PC-3 (cell line): ENCODE data around the gene CALN1. TPM values are rescaled to one million over a fixed set of nuclear protein-coding genes. Genes with fewer than 3 reads are reported as not detected.

Experiments
- ATAC-seq: fragments of 200-7000 bp; cut with Tn5 transposase; 2 replicates; pipeline ENCODE4 v1.9.1; 2020; ENCODE audit warnings: mild to moderate bottlenecking, moderate library complexity
- BruUV-seq: library from RNA; stranded (reverse); fragments of 400-500 nt; replicated peaks from 2 replicates; lab custom pipeline; 2021; lab: Mats Ljungman, UMichigan
- CTCF ChIA-PET: fragments of 300-600 bp; sonication (Branson Sonifier 250); formaldehyde crosslinking; loops from one replicate; lab custom pipeline; 2022; ENCODE audit warnings: antibody characterized with exemption; lab: Charles Lee
- POLR2A ChIA-PET: fragments of 300-600 bp; sonication (Branson Sonifier 250); formaldehyde crosslinking; loops from one replicate; lab custom pipeline; 2022; ENCODE audit warnings: antibody characterized with exemption; ENCODE audit not compliant: unreplicated experiment; lab: Charles Lee
- DNase-seq: peaks from one replicate; pipeline ENCODE4 v3.0.0-alpha.2; 2015
- H2AFZ ChIP-seq: fragments of 300-600 bp; sonication (generic); 2 replicates; pipeline ENCODE4 v1.6.0; 2016; ENCODE audit warnings: antibody characterized with exemption, low read length
- H3F3A ChIP-seq: fragments of 300-600 bp; sonication (generic); one replicate; pipeline ENCODE4 v1.6.0; 2017; ENCODE audit warnings: antibody characterized with exemption, low read length, control low read depth, mild to moderate bottlenecking; ENCODE audit not compliant: unreplicated experiment
- H3K27ac ChIP-seq: fragments of 300-600 bp; sonication (generic); 2 replicates; pipeline ENCODE4 v1.5.1; 2016; ENCODE audit warnings: mild to moderate bottlenecking, low read length
- H3K27me3 ChIP-seq: fragments of 300-600 bp; sonication (generic); 2 replicates; pipeline ENCODE4 v1.6.1; 2016; ENCODE audit warnings: low read length, mixed read lengths
- H3K36me3 ChIP-seq: fragments of 300-600 bp; sonication (generic); 2 replicates; pipeline ENCODE4 v1.6.1; 2016; ENCODE audit warnings: low read depth, mixed run types, low read length, mixed read lengths
- H3K4me1 ChIP-seq: fragments of 300-600 bp; sonication (generic); 2 replicates; pipeline ENCODE4 v1.5.1; 2016; ENCODE audit warnings: low read length; ENCODE audit not compliant: insufficient read depth
- H3K4me2 ChIP-seq: fragments of 300-600 bp; sonication (generic); 2 replicates; pipeline ENCODE4 v1.6.0; 2016; ENCODE audit warnings: low read length
- H3K4me3 ChIP-seq: fragments of 300-600 bp; sonication (generic); 2 replicates; pipeline ENCODE4 v1.5.1; 2016; ENCODE audit warnings: mild to moderate bottlenecking, low read length, mixed read lengths
- H3K79me2 ChIP-seq: fragments of 300-600 bp; sonication (generic); 2 replicates; pipeline ENCODE4 v1.6.1; 2017; ENCODE audit warnings: low read length, mixed read lengths
- H3K9ac ChIP-seq: fragments of 300-600 bp; sonication (generic); 2 replicates; pipeline ENCODE4 v1.6.0; 2016; ENCODE audit warnings: mild to moderate bottlenecking, low read length
- H3K9me2 ChIP-seq: fragments of 300-600 bp; sonication (generic); replicated peaks from 2 replicates; pipeline ENCODE4 v1.6.1; 2016; ENCODE audit warnings: mixed run types, low read length, mixed read lengths
- H3K9me3 ChIP-seq: fragments of 300-600 bp; sonication (generic); 2 replicates; pipeline ENCODE4 v1.6.1; 2016; ENCODE audit warnings: low read length, mixed read lengths
- H4K20me1 ChIP-seq: fragments of 300-600 bp; sonication (generic); 2 replicates; pipeline ENCODE4 v1.6.1; 2016; ENCODE audit warnings: low read length, mixed read lengths
- CTCF ChIP-seq: fragments of 300-600 bp; sonication (generic); conservative IDR thresholded peaks from 2 replicates; pipeline ENCODE4 v1.5.1; 2017; ENCODE audit warnings: antibody characterized with exemption, low read depth, mild to moderate bottlenecking, low read length
- EZH2 ChIP-seq: fragments of 300-600 bp; sonication (generic); IDR thresholded peaks from one replicate; pipeline ENCODE4 v1.6.1; 2017; ENCODE audit warnings: antibody characterized with exemption, mild to moderate bottlenecking, low read length; ENCODE audit not compliant: unreplicated experiment
- EZH2phosphoT487 ChIP-seq: fragments of 300-600 bp; sonication (generic); IDR thresholded peaks from 2 replicates; pipeline ENCODE4 v1.6.1; 2018; ENCODE audit warnings: mild to moderate bottlenecking, antibody characterized with exemption, low read length, borderline replicate concordance
- intact Hi-C: fragments of 100-400 bp; cut with micrococcal nuclease; formaldehyde crosslinking; loops from 2 replicates; pipeline ENCODE4 v1.9.0; 2023
- total RNA-seq: library from RNA; depleted of rRNA; stranded (reverse); fragments of >200 nt; gene quantifications from 2 replicates; pipeline ENCODE4 v1.2.3, GENCODE V29; 2014

CALN1 gene
- total RNA-seq, 1 experiment from 2014 or later: not detected

GRCh38 chr7:72078301-72078700, 333.8 kb downstream of the CALN1 start:
- TF ChIP-seq CTCF: no peak
- no peak for TF ChIP-seq EZH2phosphoT487
- TF ChIP-seq EZH2: no peak
- no peaks in the 10 kb centered on the region for H3K9me3 ChIP-seq
- intact Hi-C loops: no loop called here
- H3K4me2 ChIP-seq: no peak overlapping the region
- H3K27me3 ChIP-seq: no peaks in the 10 kb centered on the region
- no peak overlapping the region for H3K4me3 ChIP-seq
- no peak for DNase-seq
- no peak overlapping the region for H3K27ac ChIP-seq
- POLR2A ChIA-PET: no interaction called here
- H4K20me1 ChIP-seq: no peaks in the 10 kb centered on the region
- no peaks in the 10 kb centered on the region for H3K79me2 ChIP-seq
- no peaks in the 10 kb centered on the region for H3K36me3 ChIP-seq
- H3K9me2 ChIP-seq: no peaks in the 10 kb centered on the region
- H3K9ac ChIP-seq: no peak overlapping the region
- CTCF ChIA-PET: no interaction called here
- no peak for ATAC-seq
- no peaks in the 10 kb centered on the region for H3F3A ChIP-seq
- no peaks in the 10 kb centered on the region for H3K4me1 ChIP-seq
- H2AFZ ChIP-seq: no peak overlapping the region
- no TSS peak for BruUV-seq

GRCh38 chr7:72077786-72078185, 334.4 kb downstream of the CALN1 start:
- no peaks in the 10 kb centered on the region for H3F3A ChIP-seq
- no TSS peak for BruUV-seq
- H3K27me3 ChIP-seq: no peaks in the 10 kb centered on the region
- no peaks in the 10 kb centered on the region for H3K36me3 ChIP-seq
- DNase-seq (no peak), ATAC-seq (no peak)
- H3K9me3 ChIP-seq: no peaks in the 10 kb centered on the region
- no peak overlapping the region for H2AFZ ChIP-seq
- H3K4me1 ChIP-seq: no peaks in the 10 kb centered on the region
- no peak overlapping the region for H3K4me3 ChIP-seq
- intact Hi-C loops: no loop called here
- no peak for TF ChIP-seq EZH2phosphoT487
- no peak for TF ChIP-seq EZH2
- TF ChIP-seq CTCF: no peak
- H4K20me1 ChIP-seq: no peaks in the 10 kb centered on the region
- CTCF ChIA-PET: no interaction called here
- POLR2A ChIA-PET: no interaction called here
- H3K27ac ChIP-seq: no peak overlapping the region
- H3K4me2 ChIP-seq: no peak overlapping the region
- no peaks in the 10 kb centered on the region for H3K9me2 ChIP-seq
- no peaks in the 10 kb centered on the region for H3K79me2 ChIP-seq
- H3K9ac ChIP-seq: no peak overlapping the region

- Histone ChIP-seq H3K9me2 (no peaks in the 10 kb centered on the region), H2AFZ (no peak overlapping the region), H3K4me3 (no peak overlapping the region), H3K79me2 (no peaks in the 10 kb centered on the region), H3K4me2 (no peak overlapping the region), H3K9ac (no peak overlapping the region), H3K4me1 (no peaks in the 10 kb centered on the region), H3K27ac (no peak overlapping the region), H3K27me3 (no peaks in the 10 kb centered on the region), H3K36me3 (no peaks in the 10 kb centered on the region), H3F3A (no peaks in the 10 kb centered on the region), H3K9me3 (0 out of 2 replicates have a peak, but pooled peaks cover 4% of the 10 kb centered on the region), H4K20me1 (no peaks in the 10 kb centered on the region)
- DNase-seq: no peak
- CTCF ChIA-PET: no interaction called here
- no peak for ATAC-seq
- intact Hi-C loops: no loop called here
- no TSS peak for BruUV-seq
- POLR2A ChIA-PET: no interaction called here
- TF ChIP-seq EZH2: no peak
- TF ChIP-seq EZH2phosphoT487: no peak
- no peak for TF ChIP-seq CTCF
Measured at GRCh38 chr7:72072901-72073300, 339.2 kb downstream of the CALN1 start.
